ENCODE measurements around the gene WDR77. TPM values are rescaled to one million over a fixed set of nuclear protein-coding genes. Genes with fewer than 3 reads are reported as not detected.

The WDR77 gene
- total RNA-seq, 1 donor, result 29.7 TPM

DNA sequence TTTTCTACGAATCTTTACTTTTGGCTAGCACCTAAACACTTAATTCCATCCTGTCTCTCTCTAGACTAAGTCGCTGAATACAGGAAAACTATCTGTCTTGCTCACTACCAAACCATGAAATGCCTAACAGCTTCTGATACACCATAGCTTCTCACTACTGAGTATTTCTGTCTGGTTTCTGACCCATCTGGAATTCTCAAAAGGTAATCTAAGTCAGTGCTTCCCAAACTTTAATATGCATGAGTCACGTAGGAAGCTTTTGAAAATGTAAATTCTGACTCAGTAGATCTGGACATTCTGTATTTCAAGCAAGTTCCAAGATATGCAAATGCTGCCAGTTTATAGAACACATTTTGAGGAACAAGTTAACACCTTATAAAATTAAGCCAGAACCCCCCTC is 12.3 kb downstream of the WDR77 start:
- no peak overlapping the region for H3K27ac ChIP-seq (ENCODE audit: low read depth, low read length)
- H3K4me3 ChIP-seq (ENCODE audit: insufficient read depth, low read length), result no peak overlapping the region
- no peaks in the 10 kb centered on the region for H3K9me3 ChIP-seq (ENCODE audit: low read depth, low read length)
- peak; percentile 26 for DNase-seq (ENCODE audit: insufficient read length, low spot score, missing footprints)
- H3K79me2 ChIP-seq (ENCODE audit: insufficient read depth, low read length), result no peaks in the 10 kb centered on the region
- H3K4me2 ChIP-seq (ENCODE audit: insufficient read depth, low read length), result no peak overlapping the region
- peaks cover 36% of the 10 kb centered on the region for H3K36me3 ChIP-seq (ENCODE audit: insufficient read depth, low read length)
- TF ChIP-seq, protein P1, sequence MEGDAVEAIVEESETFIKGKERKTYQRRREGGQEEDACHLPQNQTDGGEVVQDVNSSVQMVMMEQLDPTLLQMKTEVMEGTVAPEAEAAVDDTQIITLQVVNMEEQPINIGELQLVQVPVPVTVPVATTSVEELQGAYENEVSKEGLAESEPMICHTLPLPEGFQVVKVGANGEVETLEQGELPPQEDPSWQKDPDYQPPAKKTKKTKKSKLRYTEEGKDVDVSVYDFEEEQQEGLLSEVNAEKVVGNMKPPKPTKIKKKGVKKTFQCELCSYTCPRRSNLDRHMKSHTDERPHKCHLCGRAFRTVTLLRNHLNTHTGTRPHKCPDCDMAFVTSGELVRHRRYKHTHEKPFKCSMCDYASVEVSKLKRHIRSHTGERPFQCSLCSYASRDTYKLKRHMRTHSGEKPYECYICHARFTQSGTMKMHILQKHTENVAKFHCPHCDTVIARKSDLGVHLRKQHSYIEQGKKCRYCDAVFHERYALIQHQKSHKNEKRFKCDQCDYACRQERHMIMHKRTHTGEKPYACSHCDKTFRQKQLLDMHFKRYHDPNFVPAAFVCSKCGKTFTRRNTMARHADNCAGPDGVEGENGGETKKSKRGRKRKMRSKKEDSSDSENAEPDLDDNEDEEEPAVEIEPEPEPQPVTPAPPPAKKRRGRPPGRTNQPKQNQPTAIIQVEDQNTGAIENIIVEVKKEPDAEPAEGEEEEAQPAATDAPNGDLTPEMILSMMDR (IDR thresholded peaks at IDR 0.05; ENCODE audit: extremely low read depth, low read depth, low read length), result no peak
- no peaks in the 10 kb centered on the region for H4K20me1 ChIP-seq (ENCODE audit: insufficient read depth, low read length)
- H3K27me3 ChIP-seq (ENCODE audit: insufficient read depth, low read length), result peaks cover 3% of the 10 kb centered on the region
- no peak overlapping the region for H2AFZ ChIP-seq (ENCODE audit: low read length)
- H3K4me1 ChIP-seq (ENCODE audit: insufficient read depth, low read length), result peaks cover 8% of the 10 kb centered on the region

DNA sequence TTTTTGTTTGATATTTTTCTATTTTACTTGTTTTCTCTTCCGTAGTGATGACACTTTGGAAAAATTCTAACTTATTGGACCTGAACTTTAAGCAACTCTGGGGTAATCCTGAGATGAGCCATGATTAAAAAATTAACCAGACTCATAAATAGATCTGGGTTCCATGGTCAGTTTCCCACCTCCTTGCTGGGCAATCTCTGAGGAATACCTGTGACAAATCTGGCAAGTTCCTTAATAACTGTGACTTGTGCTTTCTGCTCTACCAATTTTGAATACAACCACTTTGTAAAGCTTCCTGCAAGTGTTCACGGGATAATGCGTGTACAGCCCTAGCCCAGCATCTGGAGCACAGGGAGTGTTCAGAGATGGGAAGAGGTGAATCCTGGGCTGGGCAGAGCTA is 24.8 kb downstream of the WDR77 start:
- no peak overlapping the region for H3K4me3 ChIP-seq (ENCODE audit: insufficient read depth, low read length)
- H3K36me3 ChIP-seq (ENCODE audit: insufficient read depth, low read length), result no peaks in the 10 kb centered on the region
- no peaks in the 10 kb centered on the region for H3K79me2 ChIP-seq (ENCODE audit: insufficient read depth, low read length)
- H3K27ac ChIP-seq (ENCODE audit: low read depth, low read length), result no peak overlapping the region
- no peak overlapping the region for H3K4me2 ChIP-seq (ENCODE audit: insufficient read depth, low read length)
- no peaks in the 10 kb centered on the region for H4K20me1 ChIP-seq (ENCODE audit: insufficient read depth, low read length)
- TF ChIP-seq, protein P1 (IDR thresholded peaks at IDR 0.05; ENCODE audit: extremely low read depth, low read depth, low read length), result no peak
- H2AFZ ChIP-seq (ENCODE audit: low read length), result no peak overlapping the region
- H3K9me3 ChIP-seq (ENCODE audit: low read depth, low read length), result no peaks in the 10 kb centered on the region
- H3K4me1 ChIP-seq (ENCODE audit: insufficient read depth, low read length), result no peaks in the 10 kb centered on the region
- H3K27me3 ChIP-seq (ENCODE audit: insufficient read depth, low read length), result peaks cover 9% of the 10 kb centered on the region
- peak; percentile 65 for DNase-seq (ENCODE audit: insufficient read length, low spot score, missing footprints)

DNA sequence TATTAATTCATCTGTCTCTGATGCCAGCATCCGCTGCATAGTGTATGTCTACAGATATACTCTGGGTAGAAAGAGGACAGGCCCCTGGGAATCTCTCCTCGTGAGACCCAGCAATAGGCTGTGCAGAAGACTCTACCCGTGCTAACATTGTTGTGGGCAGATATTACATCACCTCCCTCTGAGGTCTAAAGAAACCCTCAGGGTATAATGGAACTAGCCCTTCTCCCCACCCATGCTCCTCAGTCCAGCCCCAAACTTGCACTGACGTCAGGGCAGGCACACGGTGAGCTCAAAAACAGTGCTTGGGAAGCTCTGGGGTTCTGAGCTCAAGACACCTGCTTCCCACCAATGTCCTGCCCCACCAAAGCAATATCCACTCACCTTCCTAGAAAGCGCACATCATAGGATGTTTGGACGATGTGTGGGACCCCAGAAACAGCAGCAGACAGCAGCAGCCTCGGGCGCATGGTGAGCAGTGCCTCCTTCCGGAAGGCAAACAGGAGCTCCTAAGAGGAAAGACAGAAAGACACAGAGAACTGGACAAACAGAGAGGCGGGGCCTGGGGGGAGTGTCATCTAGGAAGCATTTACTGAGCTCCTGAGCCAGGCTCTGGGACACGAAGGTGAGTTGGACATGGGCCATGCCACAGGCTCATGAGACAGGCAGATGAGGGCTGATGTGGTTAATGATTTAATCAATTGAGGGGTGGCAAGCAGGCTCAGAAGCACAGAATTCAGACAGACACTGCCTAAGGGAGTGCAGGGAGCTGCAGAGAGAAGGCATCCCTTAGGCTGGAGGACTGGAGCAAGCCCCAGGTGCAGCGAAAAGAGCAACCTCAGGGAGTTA is 26.3 kb downstream of the WDR77 start:
- no peak overlapping the region for H3K4me3 ChIP-seq (ENCODE audit: insufficient read depth, low read length)
- H2AFZ ChIP-seq (ENCODE audit: low read length), result no peak overlapping the region
- H3K4me1 ChIP-seq (ENCODE audit: insufficient read depth, low read length), result no peaks in the 10 kb centered on the region
- no peaks in the 10 kb centered on the region for H3K9me3 ChIP-seq (ENCODE audit: low read depth, low read length)
- no peak overlapping the region for H3K4me2 ChIP-seq (ENCODE audit: insufficient read depth, low read length)
- no peaks in the 10 kb centered on the region for H3K36me3 ChIP-seq (ENCODE audit: insufficient read depth, low read length)
- no peak for DNase-seq (ENCODE audit: insufficient read length, low spot score, missing footprints)
- H3K27ac ChIP-seq (ENCODE audit: low read depth, low read length), result no peak overlapping the region
- TF ChIP-seq, protein P1 (IDR thresholded peaks at IDR 0.05; ENCODE audit: extremely low read depth, low read depth, low read length), result no peak
- H3K27me3 ChIP-seq (ENCODE audit: insufficient read depth, low read length), result peaks cover 9% of the 10 kb centered on the region
- H4K20me1 ChIP-seq (ENCODE audit: insufficient read depth, low read length), result no peaks in the 10 kb centered on the region
- H3K79me2 ChIP-seq (ENCODE audit: insufficient read depth, low read length), result no peaks in the 10 kb centered on the region

DNA sequence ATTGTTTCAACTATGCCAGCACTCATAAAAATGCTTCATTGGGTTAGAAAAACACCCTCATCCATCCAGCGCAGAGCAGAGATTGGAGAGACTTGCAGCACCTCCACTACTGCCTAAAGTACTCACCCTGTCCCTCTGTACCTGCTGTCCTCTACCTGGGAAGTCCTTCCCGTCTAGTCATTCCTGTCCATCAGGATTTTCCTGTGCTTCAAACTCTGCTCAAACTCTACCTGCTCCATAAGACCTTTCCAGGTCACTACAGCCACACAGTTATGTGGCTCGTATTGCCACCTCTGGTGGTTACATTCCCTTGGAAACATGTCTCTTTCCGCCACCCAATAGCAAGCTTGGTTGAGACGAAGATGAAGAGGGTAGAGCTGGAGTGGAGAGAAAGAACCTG is 28.7 kb downstream of the WDR77 start:
- DNase-seq (ENCODE audit: insufficient read length, low spot score, missing footprints), result no peak
- no peak overlapping the region for H3K4me3 ChIP-seq (ENCODE audit: insufficient read depth, low read length)
- no peaks in the 10 kb centered on the region for H3K9me3 ChIP-seq (ENCODE audit: low read depth, low read length)
- peaks cover 2% of the 10 kb centered on the region for H3K27me3 ChIP-seq (ENCODE audit: insufficient read depth, low read length)
- H2AFZ ChIP-seq (ENCODE audit: low read length), result no peak overlapping the region
- H3K4me1 ChIP-seq (ENCODE audit: insufficient read depth, low read length), result no peaks in the 10 kb centered on the region
- H3K79me2 ChIP-seq (ENCODE audit: insufficient read depth, low read length), result no peaks in the 10 kb centered on the region
- H4K20me1 ChIP-seq (ENCODE audit: insufficient read depth, low read length), result no peaks in the 10 kb centered on the region
- H3K27ac ChIP-seq (ENCODE audit: low read depth, low read length), result no peak overlapping the region
- TF ChIP-seq, protein P1 (IDR thresholded peaks at IDR 0.05; ENCODE audit: extremely low read depth, low read depth, low read length), result no peak
- H3K36me3 ChIP-seq (ENCODE audit: insufficient read depth, low read length), result no peaks in the 10 kb centered on the region
- no peak overlapping the region for H3K4me2 ChIP-seq (ENCODE audit: insufficient read depth, low read length)
